Retinal pigment epithelial cell (primary cell): Measurements from ENCODE around the gene SDHA.
"Not testable (repeated sequence)": the region's sequence is repeated elsewhere in the genome, so short reads cannot be mapped to it uniquely, and the experiment has no call there.

Experiments
- DNase-seq: peaks from one replicate; pipeline ENCODE4 v3.0.0-alpha.2; 2010; ENCODE audit warnings: low read depth
- H3K4me3 ChIP-seq: 2 replicates; pipeline ENCODE4 v1.5.1; 2011; ENCODE audit warnings: mild to moderate bottlenecking, low read length, control low read depth, moderate library complexity
- TF ChIP-seq, protein P1 (sequence below): conservative IDR thresholded peaks from 2 replicates; pipeline ENCODE4 v1.5.1; 2011; ENCODE audit warnings: low read depth, low read length, control low read depth, inconsistent platforms

SDHA gene

GRCh38 chr5:207599-207998 is 10.5 kb upstream of the SDHA start:
- DNase-seq: no peak
- no peak overlapping the region for H3K4me3 ChIP-seq
- TF ChIP-seq, protein P1, sequence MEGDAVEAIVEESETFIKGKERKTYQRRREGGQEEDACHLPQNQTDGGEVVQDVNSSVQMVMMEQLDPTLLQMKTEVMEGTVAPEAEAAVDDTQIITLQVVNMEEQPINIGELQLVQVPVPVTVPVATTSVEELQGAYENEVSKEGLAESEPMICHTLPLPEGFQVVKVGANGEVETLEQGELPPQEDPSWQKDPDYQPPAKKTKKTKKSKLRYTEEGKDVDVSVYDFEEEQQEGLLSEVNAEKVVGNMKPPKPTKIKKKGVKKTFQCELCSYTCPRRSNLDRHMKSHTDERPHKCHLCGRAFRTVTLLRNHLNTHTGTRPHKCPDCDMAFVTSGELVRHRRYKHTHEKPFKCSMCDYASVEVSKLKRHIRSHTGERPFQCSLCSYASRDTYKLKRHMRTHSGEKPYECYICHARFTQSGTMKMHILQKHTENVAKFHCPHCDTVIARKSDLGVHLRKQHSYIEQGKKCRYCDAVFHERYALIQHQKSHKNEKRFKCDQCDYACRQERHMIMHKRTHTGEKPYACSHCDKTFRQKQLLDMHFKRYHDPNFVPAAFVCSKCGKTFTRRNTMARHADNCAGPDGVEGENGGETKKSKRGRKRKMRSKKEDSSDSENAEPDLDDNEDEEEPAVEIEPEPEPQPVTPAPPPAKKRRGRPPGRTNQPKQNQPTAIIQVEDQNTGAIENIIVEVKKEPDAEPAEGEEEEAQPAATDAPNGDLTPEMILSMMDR: no peak

DNA sequence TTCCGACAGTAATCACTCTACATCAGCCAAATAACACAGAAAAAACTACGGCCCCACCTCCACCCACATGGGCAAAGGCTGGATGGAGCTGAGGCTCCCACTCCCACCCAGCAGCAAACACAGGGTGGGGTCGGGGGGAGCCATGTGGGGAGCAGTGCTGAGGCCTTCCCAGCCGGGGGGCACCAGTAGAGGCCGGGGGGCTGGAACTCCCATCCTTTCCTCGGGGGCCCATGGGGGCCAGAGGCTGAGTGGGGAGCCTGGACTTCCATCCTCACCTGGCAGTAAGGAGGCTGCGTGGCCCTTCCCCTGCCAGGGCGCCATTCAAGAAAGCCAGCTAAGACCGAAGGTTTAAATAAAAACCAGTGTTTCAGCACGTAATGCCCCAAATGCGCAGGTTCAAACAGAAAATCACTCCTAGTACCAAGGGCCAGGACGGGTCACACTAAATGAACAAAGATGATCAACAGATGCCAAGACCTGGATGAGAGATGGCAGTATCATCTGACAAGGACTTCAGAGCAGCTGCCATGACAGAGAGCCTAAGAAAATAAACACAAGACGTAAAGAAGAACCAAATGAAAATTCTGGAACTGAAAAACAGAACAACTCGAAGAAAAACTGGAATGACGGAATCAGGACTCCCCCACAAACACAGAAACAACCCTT is 9.5 kb upstream of the SDHA start:
- H3K4me3 ChIP-seq: no peak overlapping the region
- no peak for DNase-seq
- TF ChIP-seq, protein P1: no peak

DNA sequence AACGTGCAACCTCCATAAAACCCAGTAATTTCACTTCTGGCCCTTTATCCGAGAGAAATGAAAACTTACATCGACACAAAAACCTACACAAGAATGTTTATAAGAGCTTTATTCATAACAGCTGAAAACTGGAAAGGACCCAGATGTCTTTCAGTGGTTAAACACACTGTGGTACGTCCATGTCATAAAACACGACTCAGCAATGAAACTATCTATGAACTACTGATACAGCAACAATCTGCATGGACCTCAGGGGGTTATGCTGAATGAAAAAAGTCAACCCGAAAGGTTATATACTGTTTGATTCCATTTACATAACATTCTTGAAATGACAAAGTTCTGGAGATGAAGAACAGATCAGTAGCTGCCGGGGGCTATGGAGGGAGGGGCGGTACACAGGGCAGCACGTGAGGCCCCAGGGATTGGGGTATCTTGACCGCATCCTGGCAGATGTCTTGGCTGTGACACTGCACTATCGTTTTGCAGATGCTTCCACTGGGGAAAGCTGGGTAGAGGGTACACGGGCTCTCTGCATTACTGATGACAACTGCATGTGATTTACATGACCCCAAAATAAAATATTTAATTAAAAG is 4.2 kb upstream of the SDHA start:
- TF ChIP-seq, protein P1: no peak
- no peak for DNase-seq
- H3K4me3 ChIP-seq: no peak overlapping the region

DNA sequence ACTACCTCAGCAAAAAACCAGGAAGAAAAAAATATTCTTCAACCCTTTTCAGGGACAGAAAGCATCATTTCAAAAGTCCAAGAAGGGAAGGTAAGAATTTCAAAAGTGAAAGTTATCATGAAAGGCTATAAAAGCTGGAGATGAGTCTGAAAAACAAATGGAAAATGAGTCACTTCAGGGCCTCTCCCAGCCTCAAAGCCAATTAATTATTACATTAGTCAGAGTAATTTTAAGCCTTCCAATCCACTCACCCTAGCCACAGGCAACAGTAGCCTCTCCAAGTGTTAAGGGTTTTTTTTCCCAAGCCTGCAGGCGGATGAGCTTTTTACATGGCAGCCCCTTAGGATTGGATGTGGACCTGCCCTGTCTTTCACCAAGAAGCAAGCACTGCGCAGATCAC is 2.9 kb upstream of the SDHA start:
- not testable (repeated sequence) for DNase-seq

DNA sequence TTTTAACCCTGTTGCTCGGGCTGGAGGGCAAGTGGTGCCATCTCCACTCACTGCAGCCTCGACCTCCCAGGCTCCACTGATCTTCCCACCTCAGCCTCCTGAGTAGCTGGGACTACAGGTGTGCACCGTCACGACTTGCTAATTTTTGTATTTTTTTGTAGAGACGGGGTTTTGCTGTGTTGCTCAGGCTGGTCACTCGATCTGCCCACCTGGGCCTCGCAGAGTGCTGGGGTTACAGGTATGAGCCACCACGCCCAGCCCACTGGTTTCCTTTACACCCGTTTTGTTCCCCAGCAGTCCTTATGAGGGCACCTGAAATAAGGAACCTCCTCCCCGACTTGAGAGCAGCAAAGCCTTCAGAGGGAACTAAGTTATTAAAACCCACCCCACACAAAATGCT is 2.0 kb upstream of the SDHA start:
- H3K4me3 ChIP-seq, DNase-seq: not testable (repeated sequence)

More for the DNA sequence above, 2.9 kb upstream of the SDHA start:
- H3K4me3 ChIP-seq: not testable (repeated sequence)

GRCh38 chr5:218457-219291 is 554 bp downstream of the SDHA start:
- peak overlapping the region; percentile 90 for H3K4me3 ChIP-seq
- TF ChIP-seq, protein P1: no peak
- DNase-seq: no peak

- TF ChIP-seq, protein P1: no peak
- peak; percentile 32 for DNase-seq
- H3K4me3 ChIP-seq: peak overlapping the region; percentile 90
These were observed 1.3 kb downstream of the SDHA start for GRCh38 chr5:219460-219863.

- H3K4me3 ChIP-seq: peak overlapping the region; percentile 90
- DNase-seq: no peak
These were observed 1.9 kb downstream of the SDHA start for GRCh38 chr5:219991-220390.

DNA sequence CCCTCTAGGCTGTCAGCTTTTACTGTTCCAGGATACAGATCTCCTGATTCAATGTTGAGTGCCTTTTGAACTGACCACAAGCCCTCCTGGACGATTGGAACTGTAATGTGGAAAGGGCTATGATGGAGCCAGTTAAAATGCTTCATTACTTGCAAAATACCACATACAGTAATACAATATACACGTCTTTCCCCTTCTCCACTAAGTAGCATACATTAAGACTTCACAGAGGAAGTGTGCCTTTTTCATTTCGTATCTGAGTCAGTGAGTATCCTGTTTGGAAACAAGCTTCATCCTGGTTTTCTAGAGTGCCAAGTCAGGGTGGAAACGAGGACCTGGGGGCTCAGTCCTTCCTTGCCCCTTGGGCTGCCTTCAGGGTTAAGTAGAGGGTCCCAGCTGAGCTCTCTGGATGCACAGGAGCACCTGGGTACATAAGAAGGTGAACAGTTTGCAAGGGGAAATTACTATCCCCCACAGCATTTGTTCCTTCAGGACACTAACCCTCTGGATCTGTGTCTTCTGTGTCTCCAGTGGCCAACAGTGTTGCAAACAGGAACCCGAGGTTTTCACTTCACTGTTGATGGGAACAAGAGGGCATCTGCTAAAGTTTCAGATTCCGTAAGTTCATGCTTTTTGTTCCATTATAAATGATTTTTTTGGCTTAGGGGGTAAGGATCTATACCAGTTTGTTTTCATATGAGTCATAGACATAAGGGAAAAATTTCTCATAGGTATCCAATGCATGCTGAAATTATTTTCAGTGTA is 5.0 kb downstream of the SDHA start:
- DNase-seq, H3K4me3 ChIP-seq: not testable (repeated sequence)

More at GRCh38 chr5:219991-220390, 1.9 kb downstream of the SDHA start:
- TF ChIP-seq, protein P1: no peak
